Large intestine (tissue), 3 donors: Measurements from ENCODE around the gene MSLN. TPM values are rescaled to one million over a fixed set of nuclear protein-coding genes. Genes with fewer than 3 reads are reported as not detected.

Experiments used
- DNase-seq, 2 donors: peaks; one replicate each; pipeline versions ENCODE4 v3.0.0 to v3.0.0-alpha.2; 2013
- H3K27ac ChIP-seq: one replicate; pipeline ENCODE4 v1.5.1; 2013; ENCODE audit warnings: low read length
- H3K27me3 ChIP-seq: 2 replicates; pipeline ENCODE4 v1.6.1; 2013; ENCODE audit warnings: low read length; ENCODE audit not compliant: control insufficient read depth, insufficient read depth
- H3K36me3 ChIP-seq: 2 replicates; pipeline ENCODE4 v1.6.1; 2013; ENCODE audit warnings: low read length; ENCODE audit not compliant: control insufficient read depth, insufficient read depth
- H3K4me1 ChIP-seq: one replicate; pipeline ENCODE4 v1.6.1; 2013; ENCODE audit warnings: low read length; ENCODE audit not compliant: control insufficient read depth, insufficient read depth
- H3K4me3 ChIP-seq: one replicate; pipeline ENCODE4 v1.5.1; 2013; ENCODE audit warnings: low read length
- H3K9me3 ChIP-seq: one replicate; pipeline ENCODE4 v1.6.1; 2013; ENCODE audit warnings: mild to moderate bottlenecking, low read depth, low read length, moderate library complexity; ENCODE audit not compliant: control insufficient read depth
- WGBS: methylation state at CpG from one replicate; pipeline ENCODE4 v1.1.5; 2013; ENCODE audit warnings: low lambda C conversion rate; ENCODE audit not compliant: insufficient coverage; 5-methylcytosine and 5-hydroxymethylcytosine counted together
- polyA plus RNA-seq: library from polyadenylated mRNA; unstranded; fragments of 120-200 nt; gene quantifications from one replicate; pipeline ENCODE4 v1.2.1, GENCODE V29; 2013

MSLN gene
- polyA plus RNA-seq, 1 donor, result 62.0 TPM

GRCh38 chr16:785563-786535, 25.3 kb downstream of the MSLN start:
- peaks cover 4% of the 10 kb centered on the region for H3K27me3 ChIP-seq
- no peak overlapping the region for H3K4me3 ChIP-seq
- DNase-seq, result peak in 1 of 2 donors; percentile 41
- no CpG with 5 or more reads among the region's 58 CpGs for WGBS
- H3K36me3 ChIP-seq, result peaks cover 15% of the 10 kb centered on the region
- no peak overlapping the region for H3K27ac ChIP-seq
- peaks cover 7% of the 10 kb centered on the region for H3K4me1 ChIP-seq
- H3K9me3 ChIP-seq, result no peaks in the 10 kb centered on the region

GRCh38 chr16:787321-787966, 26.9 kb downstream of the MSLN start:
- H3K36me3 ChIP-seq, result peaks cover 23% of the 10 kb centered on the region
- no CpG with 5 or more reads among the region's 47 CpGs for WGBS
- H3K9me3 ChIP-seq, result peaks cover 6% of the 10 kb centered on the region
- H3K27ac ChIP-seq, result no peak overlapping the region
- H3K27me3 ChIP-seq, result peaks cover 2% of the 10 kb centered on the region
- peak in 1 of 2 donors; percentile 52 for DNase-seq
- peaks cover 7% of the 10 kb centered on the region for H3K4me1 ChIP-seq
- H3K4me3 ChIP-seq, result peak overlapping the region; percentile 87

GRCh38 chr16:787978-788398, 27.5 kb downstream of the MSLN start, which contains the start of gene RPUSD1:
Gene RPUSD1, minus strand, starts transcription at chr16:788381. Its CDS starts 644 bp downstream, at chr16:787737.
- no CpG with 5 or more reads among the region's 45 CpGs for WGBS
- peaks cover 23% of the 10 kb centered on the region for H3K36me3 ChIP-seq
- no peak within 1 kb of the TSS for H3K27ac ChIP-seq
- H3K9me3 ChIP-seq, result peaks cover 6% of the 10 kb centered on the region
- H3K27me3 ChIP-seq, result no peaks in the 10 kb centered on the region
- H3K4me3 ChIP-seq, result peak within 1 kb of the TSS; percentile 87
- DNase-seq, result no peak
- peaks cover 7% of the 10 kb centered on the region for H3K4me1 ChIP-seq

GRCh38 chr16:788399-789126, 28.0 kb downstream of the MSLN start, which contains the start of gene CHTF18:
Gene CHTF18, plus strand, starts transcription at chr16:788620. Its CDS starts 65 bp downstream, at chr16:788685.
- WGBS, result no CpG with 5 or more reads among the region's 97 CpGs

GRCh38 chr16:789191-789850, 28.8 kb downstream of the MSLN start:
- H3K9me3 ChIP-seq, result peaks cover 6% of the 10 kb centered on the region
- H3K36me3 ChIP-seq, result peaks cover 26% of the 10 kb centered on the region
- H3K27me3 ChIP-seq, result no peaks in the 10 kb centered on the region
- H3K4me3 ChIP-seq, result peak overlapping the region; percentile 64
- peaks cover 7% of the 10 kb centered on the region for H3K4me1 ChIP-seq
- no peak overlapping the region for H3K27ac ChIP-seq
- no peak for DNase-seq
- no CpG with 5 or more reads among the region's 33 CpGs for WGBS

More at GRCh38 chr16:788399-789126, 28.0 kb downstream of the MSLN start, which contains the start of gene CHTF18:
- no peak within 1 kb of the TSS for H3K27ac ChIP-seq
- peaks cover 6% of the 10 kb centered on the region for H3K9me3 ChIP-seq
- DNase-seq, result peak; percentile 89 to 94
- H3K4me3 ChIP-seq, result peak within 1 kb of the TSS; percentile 87
- H3K4me1 ChIP-seq, result peaks cover 7% of the 10 kb centered on the region
- peaks cover 25% of the 10 kb centered on the region for H3K36me3 ChIP-seq
- no peaks in the 10 kb centered on the region for H3K27me3 ChIP-seq

GRCh38 chr16:790086-790485, 29.6 kb downstream of the MSLN start:
- Histone ChIP-seq H3K9me3 (peaks cover 6% of the 10 kb centered on the region), H3K4me1 (peaks cover 7% of the 10 kb centered on the region), H3K36me3 (peaks cover 26% of the 10 kb centered on the region), H3K4me3 (no peak overlapping the region), H3K27ac (no peak overlapping the region), H3K27me3 (no peaks in the 10 kb centered on the region)
- DNase-seq, result no peak
- no CpG with 5 or more reads among the region's 17 CpGs for whole genome bisulfite sequencing

GRCh38 chr16:791131-791530, 30.6 kb downstream of the MSLN start:
- H3K9me3 ChIP-seq, result peaks cover 6% of the 10 kb centered on the region
- no peak overlapping the region for H3K27ac ChIP-seq
- WGBS, result no CpG with 5 or more reads among the region's 23 CpGs
- no peak overlapping the region for H3K4me3 ChIP-seq
- H3K36me3 ChIP-seq, result peaks cover 21% of the 10 kb centered on the region
- H3K4me1 ChIP-seq, result peaks cover 7% of the 10 kb centered on the region
- DNase-seq, result no peak
- H3K27me3 ChIP-seq, result no peaks in the 10 kb centered on the region

- no CpG with 5 or more reads among the region's 46 CpGs for WGBS
- peaks cover 15% of the 10 kb centered on the region for H3K36me3 ChIP-seq
- H3K27me3 ChIP-seq, result no peaks in the 10 kb centered on the region
- H3K9me3 ChIP-seq, result peaks cover 8% of the 10 kb centered on the region
- peaks cover 3% of the 10 kb centered on the region for H3K4me1 ChIP-seq
- no peak overlapping the region for H3K4me3 ChIP-seq
- H3K27ac ChIP-seq, result no peak overlapping the region
- no peak for DNase-seq
Measured at GRCh38 chr16:792221-792995, 31.9 kb downstream of the MSLN start.

GRCh38 chr16:793414-793813, 32.9 kb downstream of the MSLN start:
- H3K4me1 ChIP-seq, result peaks cover 3% of the 10 kb centered on the region
- no peak for DNase-seq
- peaks cover 15% of the 10 kb centered on the region for H3K36me3 ChIP-seq
- peaks cover 8% of the 10 kb centered on the region for H3K9me3 ChIP-seq
- no peak overlapping the region for H3K27ac ChIP-seq
- H3K4me3 ChIP-seq, result no peak overlapping the region
- H3K27me3 ChIP-seq, result no peaks in the 10 kb centered on the region
- no CpG with 5 or more reads among the region's 8 CpGs for WGBS
